Upper lobe of left lung (tissue), 4 donors: Measurements from ENCODE around the gene MYH2.

Experiments
- EP300 ChIP-seq, 4 donors: sonication (generic); formaldehyde crosslinking; IDR thresholded peaks; one replicate each; pipeline ENCODE4 v1.5.1; 2017; ENCODE audit warnings: antibody characterized with exemption in 4 of 4, control low read depth in 2 of 4
- POLR2A ChIP-seq, 4 donors: fragments of 450-650 bp; IDR thresholded peaks; one replicate each; pipeline ENCODE4 v1.5.1; 2016 to 2017; ENCODE audit warnings: antibody characterized with exemption in 4 of 4, mild to moderate bottlenecking in 2 of 4
- POLR2AphosphoS5 ChIP-seq, 2 donors: sonication (generic); formaldehyde crosslinking; IDR thresholded peaks; one replicate each; pipeline ENCODE4 v1.5.1; 2017; ENCODE audit warnings: antibody characterized with exemption in 2 of 2
- TF ChIP-seq, protein P1 (sequence below), 6 experiments: fragments of 450-650 bp in 4 of 6; fragments of 200-600 bp in 2 of 6; sonication (generic) in 2 of 6; IDR thresholded peaks; one replicate each; pipeline ENCODE4 v1.5.1; 2016 to 2019; ENCODE audit warnings: antibody characterized with exemption in 6 of 6

DNA sequence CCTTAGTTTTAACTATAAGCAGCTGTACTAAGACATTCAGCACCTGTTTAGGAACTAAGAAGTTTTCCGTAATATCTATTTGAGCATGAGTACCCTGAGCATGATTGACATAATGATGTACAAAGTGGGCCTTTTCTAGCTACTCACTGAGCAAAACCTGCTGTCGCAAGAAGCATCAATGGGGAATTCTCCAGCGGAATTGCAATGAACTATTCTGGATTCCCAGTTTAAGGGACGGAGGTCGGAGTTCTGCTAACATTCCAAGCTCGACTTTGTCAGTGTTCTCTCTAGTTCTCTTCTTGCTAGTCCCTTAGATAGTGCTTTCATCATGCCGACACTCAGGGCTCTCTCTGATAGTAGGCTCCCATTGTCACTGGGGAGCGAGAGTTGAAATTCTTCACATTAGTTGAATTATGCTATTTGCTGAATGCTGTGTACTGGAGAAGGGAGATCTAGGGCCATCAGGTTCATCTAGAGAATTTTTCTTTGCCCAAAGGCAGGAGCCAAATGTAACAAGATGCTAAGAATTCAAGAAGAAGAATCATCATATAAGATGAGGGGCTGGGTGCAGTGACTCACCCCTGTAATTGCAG lies 40.2 kb upstream of the MYH2 start:
- TF ChIP-seq POLR2A (IDR thresholded peaks at IDR 0.05), result no peak
- TF ChIP-seq, protein P1, sequence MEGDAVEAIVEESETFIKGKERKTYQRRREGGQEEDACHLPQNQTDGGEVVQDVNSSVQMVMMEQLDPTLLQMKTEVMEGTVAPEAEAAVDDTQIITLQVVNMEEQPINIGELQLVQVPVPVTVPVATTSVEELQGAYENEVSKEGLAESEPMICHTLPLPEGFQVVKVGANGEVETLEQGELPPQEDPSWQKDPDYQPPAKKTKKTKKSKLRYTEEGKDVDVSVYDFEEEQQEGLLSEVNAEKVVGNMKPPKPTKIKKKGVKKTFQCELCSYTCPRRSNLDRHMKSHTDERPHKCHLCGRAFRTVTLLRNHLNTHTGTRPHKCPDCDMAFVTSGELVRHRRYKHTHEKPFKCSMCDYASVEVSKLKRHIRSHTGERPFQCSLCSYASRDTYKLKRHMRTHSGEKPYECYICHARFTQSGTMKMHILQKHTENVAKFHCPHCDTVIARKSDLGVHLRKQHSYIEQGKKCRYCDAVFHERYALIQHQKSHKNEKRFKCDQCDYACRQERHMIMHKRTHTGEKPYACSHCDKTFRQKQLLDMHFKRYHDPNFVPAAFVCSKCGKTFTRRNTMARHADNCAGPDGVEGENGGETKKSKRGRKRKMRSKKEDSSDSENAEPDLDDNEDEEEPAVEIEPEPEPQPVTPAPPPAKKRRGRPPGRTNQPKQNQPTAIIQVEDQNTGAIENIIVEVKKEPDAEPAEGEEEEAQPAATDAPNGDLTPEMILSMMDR (IDR thresholded peaks at IDR 0.05), result no peak
- TF ChIP-seq EP300 (IDR thresholded peaks at IDR 0.05), result no peak
- TF ChIP-seq POLR2AphosphoS5 (IDR thresholded peaks at IDR 0.05), result no peak
